GM13976 (cell line): ENCODE measurements around the gene IFTAP.

Experiments used
- DNase-seq: peaks from one replicate; pipeline ENCODE4 v3.0.0; 2012; ENCODE audit warnings: low spot score
- in situ Hi-C: fragments of 300-500 bp; cut with MboI; formaldehyde crosslinking; loops from one replicate; pipeline ENCODE4 v1.12.0; 2022; ENCODE audit warnings: low sequenced_read_pairs, mixed read lengths, inconsistent platforms; ENCODE audit not compliant: unreplicated experiment
- TF ChIP-seq, protein P1 (sequence below): IDR thresholded peaks from 2 replicates; pipeline ENCODE4 v1.5.1; 2012; ENCODE audit warnings: borderline replicate concordance, mild to moderate bottlenecking; ENCODE audit not compliant: insufficient read depth; ENCODE audit errors: extremely low read depth, missing control alignments, control extremely low read depth

Gene IFTAP

DNA sequence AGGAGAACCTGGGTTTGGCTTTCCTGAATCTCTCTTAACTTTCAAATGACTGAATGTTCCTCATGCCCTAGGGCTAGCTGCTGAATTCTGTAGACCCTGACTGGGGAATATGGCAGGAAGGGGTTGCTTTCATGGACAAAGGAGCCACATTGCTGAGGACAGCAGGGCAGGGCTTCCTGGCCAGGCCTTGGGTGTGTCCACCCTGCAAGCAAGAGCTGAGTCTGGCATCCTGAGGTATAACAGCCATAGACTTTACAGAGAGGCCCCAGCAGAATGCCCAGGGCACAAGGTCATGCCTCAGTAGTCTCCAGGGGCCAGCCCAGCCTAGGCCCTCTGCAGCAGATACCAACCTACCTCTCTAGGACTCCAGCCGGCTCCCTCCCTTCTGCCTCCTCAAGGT, 105.9 kb downstream of the IFTAP start:
- TF ChIP-seq, protein P1, sequence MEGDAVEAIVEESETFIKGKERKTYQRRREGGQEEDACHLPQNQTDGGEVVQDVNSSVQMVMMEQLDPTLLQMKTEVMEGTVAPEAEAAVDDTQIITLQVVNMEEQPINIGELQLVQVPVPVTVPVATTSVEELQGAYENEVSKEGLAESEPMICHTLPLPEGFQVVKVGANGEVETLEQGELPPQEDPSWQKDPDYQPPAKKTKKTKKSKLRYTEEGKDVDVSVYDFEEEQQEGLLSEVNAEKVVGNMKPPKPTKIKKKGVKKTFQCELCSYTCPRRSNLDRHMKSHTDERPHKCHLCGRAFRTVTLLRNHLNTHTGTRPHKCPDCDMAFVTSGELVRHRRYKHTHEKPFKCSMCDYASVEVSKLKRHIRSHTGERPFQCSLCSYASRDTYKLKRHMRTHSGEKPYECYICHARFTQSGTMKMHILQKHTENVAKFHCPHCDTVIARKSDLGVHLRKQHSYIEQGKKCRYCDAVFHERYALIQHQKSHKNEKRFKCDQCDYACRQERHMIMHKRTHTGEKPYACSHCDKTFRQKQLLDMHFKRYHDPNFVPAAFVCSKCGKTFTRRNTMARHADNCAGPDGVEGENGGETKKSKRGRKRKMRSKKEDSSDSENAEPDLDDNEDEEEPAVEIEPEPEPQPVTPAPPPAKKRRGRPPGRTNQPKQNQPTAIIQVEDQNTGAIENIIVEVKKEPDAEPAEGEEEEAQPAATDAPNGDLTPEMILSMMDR = no peak
- no peak for DNase-seq
- in situ Hi-C loops = no loop called here

DNA sequence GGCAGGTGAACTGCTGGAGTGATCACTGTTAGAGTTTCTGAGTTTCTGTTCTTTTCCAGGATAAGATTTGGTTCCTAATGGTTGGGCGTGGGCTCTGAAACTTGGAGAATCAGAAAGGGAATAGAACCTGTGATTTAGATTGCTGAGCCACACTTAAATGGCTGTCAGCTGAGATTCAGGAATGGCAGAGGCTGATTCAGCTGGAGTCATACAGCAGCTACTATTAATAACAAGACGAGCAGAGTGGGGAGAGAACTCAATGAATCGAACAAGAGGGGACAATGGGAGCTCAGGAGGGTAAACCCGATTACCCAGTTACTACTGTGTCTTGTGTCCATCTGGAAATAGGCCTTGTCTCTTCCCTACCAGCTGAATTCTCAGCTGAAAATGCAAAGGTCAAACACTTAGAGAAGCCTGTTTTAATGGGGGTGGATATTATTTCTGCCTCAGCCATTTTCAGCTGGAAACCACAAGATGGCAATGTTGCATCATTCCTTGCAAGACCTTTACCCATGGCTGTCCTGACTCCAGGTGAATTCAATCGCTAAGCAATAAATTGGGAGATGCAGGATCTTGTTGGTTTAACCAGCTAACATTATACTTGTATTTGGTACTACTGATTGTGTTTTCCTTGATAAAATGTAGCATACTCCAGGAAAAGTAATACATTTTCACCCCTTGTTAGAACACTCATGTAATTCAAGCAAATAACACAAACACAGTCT, 108.2 kb downstream of the IFTAP start:
- in situ Hi-C loops = no loop called here
- peak; percentile 62 for DNase-seq
- TF ChIP-seq, protein P1 = peak; percentile 67

DNA sequence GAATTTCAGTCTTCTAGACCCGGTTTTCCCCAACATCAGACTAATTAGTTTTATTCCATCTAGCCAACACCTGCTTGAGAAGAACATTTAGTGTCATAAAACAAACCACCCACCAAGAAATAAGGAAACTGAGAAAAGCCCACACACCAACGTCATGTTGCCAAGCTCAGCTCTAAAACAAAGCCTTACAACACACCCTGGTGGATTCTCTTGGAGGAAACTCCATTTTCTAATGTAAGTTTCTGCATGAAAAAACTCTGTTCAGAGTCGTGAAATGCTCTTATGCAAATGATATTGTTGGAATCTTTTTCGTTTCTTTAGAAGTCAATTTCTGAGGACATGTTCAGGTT, 108.7 kb downstream of the IFTAP start:
- in situ Hi-C loops = no loop called here
- TF ChIP-seq, protein P1 = no peak
- peak; percentile 49 for DNase-seq
